Colonic mucosa (tissue), 4 donors: ENCODE results near the gene PDZD8. TPM values are rescaled to one million over a fixed set of nuclear protein-coding genes. Genes with fewer than 3 reads are reported as not detected.
"Not testable (repeated sequence)": the region's sequence is repeated elsewhere in the genome, so short reads cannot be mapped to it uniquely, and the experiment has no call there.

Experiments
- DNase-seq: peaks from one replicate; pipeline ENCODE4 v3.0.0-alpha.2; 2020
- H3K27ac ChIP-seq: fragments of 200-600 bp; one replicate; pipeline ENCODE4 v1.8.0; 2021
- H3K27me3 ChIP-seq: fragments of 200-600 bp; one replicate; pipeline ENCODE4 v1.8.0; 2021
- H3K36me3 ChIP-seq: fragments of 200-600 bp; one replicate; pipeline ENCODE4 v1.8.0; 2021
- H3K4me1 ChIP-seq: fragments of 200-600 bp; one replicate; pipeline ENCODE4 v1.8.0; 2021; ENCODE audit warnings: mild to moderate bottlenecking
- H3K4me3 ChIP-seq: fragments of 200-600 bp; one replicate; pipeline ENCODE4 v1.8.0; 2021
- H3K9ac ChIP-seq, 2 donors: one replicate each; pipeline ENCODE4 v1.7.0; 2013; ENCODE audit warnings: control low read depth in 2 of 2, low read depth in 2 of 2, low read length in 2 of 2
- H3K9me3 ChIP-seq: fragments of 200-600 bp; one replicate; pipeline ENCODE4 v1.8.0; 2021
- intact Hi-C: fragments of 100-400 bp; cut with DNase I; formaldehyde crosslinking; loops from one replicate; pipeline ENCODE4 v1.14.1; 2022
- total RNA-seq, 2 donors: library from RNA; stranded (reverse); fragmentation: NEBNext Ultra II Directional in 1 of 2; extraction: Animal tissue kit (Norgen Biotek cat#: 25700) in 1 of 2; gene quantifications; one replicate each; pipeline ENCODE4 v1.2.1, GENCODE V29; 2021
- TF ChIP-seq, protein P1 (sequence below): fragments of 200-600 bp; IDR thresholded peaks from one replicate; pipeline ENCODE4 v1.8.0; 2022; ENCODE audit warnings: antibody characterized with exemption, mild to moderate bottlenecking
- donor health status: healthy.
- donor health status: DM: no; HTN: no; CAD: no.
- donor health status: DM: no; HTN: no; CAD: no.

Gene PDZD8
- total RNA-seq, 2 donors from 2014 or later = 68.5 to 82.0 TPM

DNA sequence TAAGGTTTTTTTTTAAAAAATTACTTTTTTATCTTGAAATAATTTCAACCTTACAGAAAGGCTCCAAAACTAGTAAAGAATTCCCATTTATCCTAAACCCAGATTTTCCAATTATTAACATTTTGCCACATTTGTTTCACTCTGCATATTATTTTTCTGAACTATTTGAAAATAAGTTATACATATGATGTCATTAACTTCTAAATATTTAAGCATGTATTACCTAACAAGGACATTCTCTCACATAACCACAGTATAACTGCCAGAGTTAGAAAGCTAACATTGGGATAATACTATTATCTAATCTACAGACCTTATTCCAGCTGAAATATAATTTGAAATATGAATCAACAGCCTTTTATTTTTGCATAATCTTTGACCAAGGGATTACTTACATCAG is 68.6 kb downstream of the PDZD8 start:
- Histone ChIP-seq H3K36me3 (no peaks in the 10 kb centered on the region), H3K27me3 (no peaks in the 10 kb centered on the region), H3K4me3 (no peak overlapping the region), H3K9me3 (no peaks in the 10 kb centered on the region), H3K4me1 (no peaks in the 10 kb centered on the region), H3K27ac (no peak overlapping the region), H3K9ac (no peak overlapping the region)
- no peak for DNase-seq
- TF ChIP-seq, protein P1, sequence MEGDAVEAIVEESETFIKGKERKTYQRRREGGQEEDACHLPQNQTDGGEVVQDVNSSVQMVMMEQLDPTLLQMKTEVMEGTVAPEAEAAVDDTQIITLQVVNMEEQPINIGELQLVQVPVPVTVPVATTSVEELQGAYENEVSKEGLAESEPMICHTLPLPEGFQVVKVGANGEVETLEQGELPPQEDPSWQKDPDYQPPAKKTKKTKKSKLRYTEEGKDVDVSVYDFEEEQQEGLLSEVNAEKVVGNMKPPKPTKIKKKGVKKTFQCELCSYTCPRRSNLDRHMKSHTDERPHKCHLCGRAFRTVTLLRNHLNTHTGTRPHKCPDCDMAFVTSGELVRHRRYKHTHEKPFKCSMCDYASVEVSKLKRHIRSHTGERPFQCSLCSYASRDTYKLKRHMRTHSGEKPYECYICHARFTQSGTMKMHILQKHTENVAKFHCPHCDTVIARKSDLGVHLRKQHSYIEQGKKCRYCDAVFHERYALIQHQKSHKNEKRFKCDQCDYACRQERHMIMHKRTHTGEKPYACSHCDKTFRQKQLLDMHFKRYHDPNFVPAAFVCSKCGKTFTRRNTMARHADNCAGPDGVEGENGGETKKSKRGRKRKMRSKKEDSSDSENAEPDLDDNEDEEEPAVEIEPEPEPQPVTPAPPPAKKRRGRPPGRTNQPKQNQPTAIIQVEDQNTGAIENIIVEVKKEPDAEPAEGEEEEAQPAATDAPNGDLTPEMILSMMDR = no peak
- intact Hi-C loops = no loop called here

GRCh38 chr10:117303451-117303850 is 71.8 kb downstream of the PDZD8 start:
- H3K9ac ChIP-seq, DNase-seq, H3K36me3 ChIP-seq, H3K4me1 ChIP-seq, intact Hi-C loops, H3K9me3 ChIP-seq, H3K4me3 ChIP-seq, H3K27ac ChIP-seq, H3K27me3 ChIP-seq: not testable (repeated sequence)

DNA sequence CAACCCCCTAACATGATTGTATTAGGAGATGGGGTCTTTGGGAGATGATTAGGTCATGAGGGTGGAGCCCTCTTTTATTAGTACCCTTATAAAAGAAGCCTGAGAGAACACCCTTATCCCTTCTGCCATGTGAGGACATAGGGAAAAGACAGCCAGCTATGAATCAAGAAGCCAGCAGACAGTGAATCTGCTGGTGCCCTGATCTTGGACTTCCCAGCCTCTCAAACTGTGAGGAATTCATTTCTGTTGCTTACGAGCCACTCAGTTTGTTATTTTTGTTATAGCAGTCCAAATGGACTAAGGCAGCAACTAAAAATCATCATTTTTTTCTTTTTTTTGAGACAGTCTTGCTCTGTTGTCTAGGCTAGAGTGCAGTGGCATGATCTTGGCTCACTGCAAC is 74.6 kb downstream of the PDZD8 start:
- no peaks in the 10 kb centered on the region for H3K9me3 ChIP-seq
- H3K4me3 ChIP-seq = no peak overlapping the region
- no peaks in the 10 kb centered on the region for H3K27me3 ChIP-seq
- intact Hi-C loops = no loop called here
- DNase-seq = no peak
- no peaks in the 10 kb centered on the region for H3K36me3 ChIP-seq
- TF ChIP-seq, protein P1 = no peak
- H3K4me1 ChIP-seq = no peaks in the 10 kb centered on the region
- no peak overlapping the region for H3K27ac ChIP-seq
- no peak overlapping the region for H3K9ac ChIP-seq

- H3K4me3 ChIP-seq = no peak overlapping the region
- H3K27me3 ChIP-seq = no peaks in the 10 kb centered on the region
- intact Hi-C loops = no loop called here
- no peak overlapping the region for H3K27ac ChIP-seq
- H3K9ac ChIP-seq = no peak overlapping the region
- TF ChIP-seq, protein P1 = no peak
- H3K36me3 ChIP-seq = no peaks in the 10 kb centered on the region
- H3K4me1 ChIP-seq = no peaks in the 10 kb centered on the region
- no peaks in the 10 kb centered on the region for H3K9me3 ChIP-seq
- DNase-seq = no peak
These were observed 75.8 kb downstream of the PDZD8 start for GRCh38 chr10:117299435-117299834.

DNA sequence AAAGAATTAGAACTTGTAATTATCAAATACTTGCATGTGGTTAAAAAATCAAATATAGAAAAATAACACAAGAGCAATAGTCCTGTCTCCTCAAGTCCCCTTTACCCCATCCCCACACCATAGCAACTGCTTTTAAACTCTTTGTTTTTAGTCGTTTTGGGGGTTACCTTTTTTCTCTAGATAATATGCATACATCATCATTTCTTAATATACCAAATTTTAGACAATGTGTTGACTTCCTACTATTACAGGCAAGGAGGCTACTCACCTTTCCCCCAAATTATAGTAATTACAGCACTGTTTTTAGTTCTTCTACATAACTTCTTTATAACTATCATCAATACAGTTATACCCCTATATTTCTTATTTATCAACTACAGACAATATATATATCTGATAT is 77.0 kb downstream of the PDZD8 start:
- no peak overlapping the region for H3K9ac ChIP-seq
- H3K27me3 ChIP-seq = no peaks in the 10 kb centered on the region
- TF ChIP-seq, protein P1 = no peak
- no peaks in the 10 kb centered on the region for H3K36me3 ChIP-seq
- H3K9me3 ChIP-seq = no peaks in the 10 kb centered on the region
- no peak overlapping the region for H3K27ac ChIP-seq
- no peak for DNase-seq
- intact Hi-C loops = no loop called here
- no peaks in the 10 kb centered on the region for H3K4me1 ChIP-seq
- H3K4me3 ChIP-seq = no peak overlapping the region

DNA sequence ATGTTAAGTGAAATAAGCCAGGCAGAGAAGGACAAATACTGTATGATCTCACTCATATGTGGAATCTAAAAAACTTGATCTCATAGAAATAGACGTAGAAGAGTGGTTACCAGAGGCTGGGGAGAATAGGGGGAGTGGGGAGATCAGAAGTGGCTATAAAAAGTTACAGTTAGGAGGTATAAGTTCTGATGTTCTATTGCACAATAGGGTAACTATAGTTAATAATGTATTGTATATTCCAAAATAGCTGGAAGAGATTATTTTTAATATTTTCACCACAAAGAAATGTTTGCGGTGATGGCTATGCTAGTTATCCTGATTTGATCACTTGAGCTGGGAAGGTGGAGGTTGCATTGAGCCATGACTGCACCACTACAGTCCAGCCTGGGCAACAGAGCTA is 80.5 kb downstream of the PDZD8 start:
- DNase-seq = no peak
- no peak overlapping the region for H3K9ac ChIP-seq
- intact Hi-C loops = no loop called here
- no peaks in the 10 kb centered on the region for H3K9me3 ChIP-seq
- no peak overlapping the region for H3K4me3 ChIP-seq
- H3K27ac ChIP-seq = no peak overlapping the region
- H3K4me1 ChIP-seq = no peaks in the 10 kb centered on the region
- H3K36me3 ChIP-seq = no peaks in the 10 kb centered on the region
- TF ChIP-seq, protein P1 = no peak
- no peaks in the 10 kb centered on the region for H3K27me3 ChIP-seq
